GM13977 (cell line): ENCODE measurements around the gene NEXN.

ENCODE experiments used
- DNase-seq: peaks from one replicate; pipeline ENCODE4 v3.0.0; 2012; ENCODE audit warnings: low spot score
- CTCF ChIP-seq: IDR thresholded peaks from 2 replicates; pipeline ENCODE4 v1.5.1; 2012; ENCODE audit warnings: mild to moderate bottlenecking, control low read depth; ENCODE audit not compliant: insufficient read depth; ENCODE audit errors: extremely low read depth, missing control alignments
- in situ Hi-C: fragments of 300-500 bp; cut with MboI; formaldehyde crosslinking; loops from one replicate; pipeline ENCODE4 v1.12.0; 2022; ENCODE audit warnings: low sequenced_read_pairs, low pct_unique_long_range_greater_than_20kb, mixed read lengths, inconsistent platforms; ENCODE audit not compliant: unreplicated experiment

The NEXN gene

GRCh38 chr1:77953907-77954306, 65.5 kb downstream of the NEXN start:
- DNase-seq: no peak
- in situ Hi-C loops: no loop called here
- TF ChIP-seq CTCF: no peak

- TF ChIP-seq CTCF: no peak
- in situ Hi-C loops: no loop called here
- DNase-seq: no peak
Measured at GRCh38 chr1:77954521-77954920, 66.1 kb downstream of the NEXN start.

DNA sequence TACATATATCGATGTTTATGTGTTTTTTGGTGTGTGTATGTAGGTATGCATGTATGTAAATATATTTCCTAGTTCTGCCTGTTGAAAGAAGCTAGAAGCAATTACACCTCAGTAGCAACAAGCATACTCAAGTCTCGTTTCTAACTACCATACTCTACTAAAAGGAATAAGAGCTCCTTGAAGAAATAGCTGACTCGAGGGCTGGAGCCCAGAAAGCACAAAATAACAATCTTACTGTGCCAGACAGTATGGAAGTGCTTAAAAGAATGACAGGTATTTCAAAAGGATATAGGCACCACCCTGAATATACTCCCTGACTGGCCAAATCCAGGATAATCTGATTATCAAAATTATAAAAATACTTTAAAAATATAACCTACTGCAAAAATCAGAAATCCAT, 67.3 kb downstream of the NEXN start:
- DNase-seq: no peak
- TF ChIP-seq CTCF: no peak
- in situ Hi-C loops: no loop called here

GRCh38 chr1:77956464-77956863, 68.0 kb downstream of the NEXN start:
- no peak for DNase-seq
- TF ChIP-seq CTCF: no peak

GRCh38 chr1:77958391-77958790, 70.0 kb downstream of the NEXN start:
- in situ Hi-C loops: no loop called here
- no peak for DNase-seq
- TF ChIP-seq CTCF: no peak

More at GRCh38 chr1:77956464-77956863, 68.0 kb downstream of the NEXN start:
- in situ Hi-C loops: no loop called here

- in situ Hi-C loops: no loop called here
- TF ChIP-seq CTCF: no peak
- DNase-seq: no peak
Measured at GRCh38 chr1:77958850-77959249, 70.4 kb downstream of the NEXN start.

DNA sequence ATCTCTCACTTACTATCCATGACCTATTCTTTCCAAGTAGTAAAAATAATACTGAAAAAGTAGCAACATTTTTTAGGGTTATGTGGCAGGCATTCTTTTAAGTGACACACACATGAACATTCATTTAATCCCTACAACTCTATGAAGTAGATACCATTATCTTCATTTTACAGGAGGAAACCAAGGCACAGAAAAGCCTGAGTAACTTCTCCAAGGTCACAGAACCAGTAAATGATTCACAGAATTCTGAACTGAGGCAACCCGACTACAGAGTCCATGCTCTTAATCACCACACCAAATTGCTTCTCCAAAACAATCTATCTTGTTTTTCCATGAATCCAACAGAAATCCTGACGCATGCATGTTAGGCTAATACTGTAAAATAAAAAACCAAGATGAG, 73.0 kb downstream of the NEXN start:
- in situ Hi-C loops: no loop called here
- TF ChIP-seq CTCF: no peak
- no peak for DNase-seq
